SK-N-SH (cell line): ENCODE data around the gene PUSL1. TPM values are rescaled to one million over a fixed set of nuclear protein-coding genes. Genes with fewer than 3 reads are reported as not detected.
A peak's percentile ranks its signal among the peaks of the same experiment; 100 is the strongest.

ENCODE experiments used
- CTCF ChIA-PET: fragments of 300-600, 350-600 bp; formaldehyde crosslinking; extraction: SDS; loops from one replicate; lab custom pipeline; 2021; lab: Yijun Ruan, JAX
- POLR2A ChIA-PET: fragments of 350-600 bp; sonication (Branson Sonifier 250); formaldehyde crosslinking; extraction: SDS; loops from one replicate; lab custom pipeline; 2020; ENCODE audit warnings: antibody characterized with exemption, inconsistent platforms; lab: Yijun Ruan, JAX
- DNase-seq: peaks from one replicate; pipeline ENCODE4 v3.0.0; 2012
- H2AFZ ChIP-seq: fragments of 200-600 bp; sonication (generic); 2 replicates; pipeline ENCODE4 v1.8.1; 2016; ENCODE audit warnings: antibody characterized with exemption, mild to moderate bottlenecking, low read depth
- H3F3A ChIP-seq: fragments of 200-600 bp; sonication (generic); replicated peaks from 2 replicates; pipeline ENCODE3; 2016; ENCODE audit warnings: antibody characterized with exemption, mild to moderate bottlenecking; ENCODE audit not compliant: insufficient read depth
- H3K27ac ChIP-seq, 2 experiments: fragments of 200-500 bp in 1 of 2; fragments of 200-600 bp in 1 of 2; sonication (Bioruptor generic) in 1 of 2; sonication (generic), shearing (Covaris generic) in 1 of 2; 2 replicates each; pipeline versions ENCODE4 v1.5.1 to v1.6.1; 2014 to 2016; ENCODE audit warnings: low read depth in 2 of 2, inconsistent platforms in 1 of 2, low read length in 1 of 2, mild to moderate bottlenecking in 1 of 2, mixed read lengths in 1 of 2
- H3K27me3 ChIP-seq: fragments of 200-600 bp; sonication (generic), shearing (Covaris generic); 2 replicates; pipeline ENCODE4 v1.6.1; 2016; ENCODE audit warnings: mixed run types; ENCODE audit not compliant: insufficient read depth
- H3K36me3 ChIP-seq, 2 experiments: fragments of 200-500 bp in 1 of 2; fragments of 200-600 bp in 1 of 2; sonication (Bioruptor generic) in 1 of 2; sonication (generic) in 1 of 2; replicated peaks in 1 of 2; 2 replicates each; pipeline versions ENCODE3 to v1.5.1; 2014 to 2016; ENCODE audit warnings: low read length in 1 of 2, mild to moderate bottlenecking in 1 of 2; ENCODE audit not compliant: insufficient read depth in 2 of 2, control insufficient read depth in 1 of 2
- H3K4me1 ChIP-seq, 2 experiments: fragments of 200-500 bp in 1 of 2; fragments of 200-600 bp in 1 of 2; sonication (Bioruptor generic) in 1 of 2; sonication (generic), shearing (Covaris generic) in 1 of 2; 2 replicates each; pipeline versions ENCODE4 v1.5.1 to v1.6.1; 2014 to 2016; ENCODE audit warnings: low read depth in 1 of 2, low read length in 1 of 2, mixed run types in 1 of 2; ENCODE audit not compliant: insufficient read depth in 2 of 2, control insufficient read depth in 1 of 2
- H3K4me2 ChIP-seq: fragments of 200-600 bp; sonication (generic), shearing (Covaris generic); 2 replicates; pipeline ENCODE4 v1.6.1; 2017; ENCODE audit warnings: mixed run types
- H3K4me3 ChIP-seq, 2 experiments: fragments of 200-500 bp in 1 of 2; fragments of 200-600 bp in 1 of 2; sonication (Bioruptor generic) in 1 of 2; sonication (generic), shearing (Covaris generic) in 1 of 2; 2 replicates each; pipeline versions ENCODE4 v1.5.1 to v1.8.1; 2014 to 2016; ENCODE audit warnings: low read depth in 2 of 2, inconsistent platforms in 1 of 2, low read length in 1 of 2, mild to moderate bottlenecking in 1 of 2, mixed read lengths in 1 of 2, moderate library complexity in 1 of 2
- H3K79me2 ChIP-seq: fragments of 200-600 bp; sonication (generic); 2 replicates; pipeline ENCODE4 v1.8.1; 2017; ENCODE audit warnings: mild to moderate bottlenecking; ENCODE audit not compliant: insufficient read depth
- H3K9ac ChIP-seq: fragments of 200-600 bp; sonication (generic); 2 replicates; pipeline ENCODE4 v1.6.1; 2017; ENCODE audit warnings: mixed run types
- H3K9me2 ChIP-seq: fragments of 200-600 bp; sonication (generic); 2 replicates; pipeline ENCODE4 v1.6.1; 2017; ENCODE audit warnings: mixed run types
- H3K9me3 ChIP-seq: fragments of 200-600 bp; sonication (generic); 2 replicates; pipeline ENCODE4 v1.6.1; 2017; ENCODE audit warnings: mixed run types, mild to moderate bottlenecking, moderate library complexity
- H4K20me1 ChIP-seq: fragments of 200-600 bp; sonication (generic); 2 replicates; pipeline ENCODE4 v1.6.1; 2017; ENCODE audit warnings: mild to moderate bottlenecking, mixed run types; ENCODE audit not compliant: insufficient read depth
- CHD2 ChIP-seq: fragments of 150-350 bp; IDR thresholded peaks from 2 replicates; pipeline ENCODE4 v1.6.1; 2018; ENCODE audit warnings: low read length; ENCODE audit not compliant: partially characterized antibody
- CTCF ChIP-seq: fragments of 200-600 bp; sonication (generic); IDR thresholded peaks from 2 replicates; pipeline ENCODE4 v1.6.1; 2017; ENCODE audit warnings: antibody characterized with exemption, mild to moderate bottlenecking, moderate library complexity
- EP300 ChIP-seq, 2 experiments: IDR thresholded peaks; 2 replicates each; pipeline versions ENCODE4 v1.4.0 to v1.6.1; 2012; ENCODE audit warnings: borderline replicate concordance in 1 of 2, low read depth in 1 of 2, low read length in 1 of 2
- EZH2phosphoT487 ChIP-seq: fragments of 200-600 bp; sonication (generic); IDR thresholded peaks from 2 replicates; pipeline ENCODE4 v1.6.1; 2017; ENCODE audit warnings: low read depth, mixed run types, mild to moderate bottlenecking, antibody characterized with exemption, moderate library complexity, borderline replicate concordance
- GABPA ChIP-seq: IDR thresholded peaks from 2 replicates; pipeline ENCODE4 v1.4.0; 2012; ENCODE audit warnings: low read depth, mild to moderate bottlenecking
- IRF3 ChIP-seq: fragments of 150-350 bp; IDR thresholded peaks from 2 replicates; pipeline ENCODE4 v1.6.1; 2016; ENCODE audit warnings: mild to moderate bottlenecking, low read depth, low read length
- MAX ChIP-seq: IDR thresholded peaks from 2 replicates; pipeline ENCODE4 v1.4.0; 2012; ENCODE audit warnings: low read depth
- MEF2A ChIP-seq: IDR thresholded peaks from 2 replicates; pipeline ENCODE4 v1.4.0; 2012; ENCODE audit warnings: low read depth, borderline replicate concordance
- MXI1 ChIP-seq: IDR thresholded peaks from 2 replicates; pipeline ENCODE4 v1.6.1; 2012; ENCODE audit warnings: mild to moderate bottlenecking, low read depth, low read length, improper control_type of control experiment
- NRF1 ChIP-seq: IDR thresholded peaks from 2 replicates; pipeline ENCODE4 v1.6.1; 2012; ENCODE audit warnings: low read depth, mild to moderate bottlenecking, low read length
- POLR2AphosphoS5 ChIP-seq: IDR thresholded peaks from 2 replicates; pipeline ENCODE4 v1.6.1; 2012; ENCODE audit warnings: low read depth, low read length
- RAD21 ChIP-seq: IDR thresholded peaks from 2 replicates; pipeline ENCODE4 v1.6.1; 2012; ENCODE audit warnings: mild to moderate bottlenecking, low read length
- RCOR1 ChIP-seq: fragments of 150-350 bp; IDR thresholded peaks from 2 replicates; pipeline ENCODE4 v1.6.1; 2017; ENCODE audit warnings: antibody characterized with exemption, low read length
- RFX5 ChIP-seq: IDR thresholded peaks from 2 replicates; pipeline ENCODE4 v1.6.1; 2012; ENCODE audit warnings: mild to moderate bottlenecking, improper control_type of control experiment, low read length
- RXRA ChIP-seq: IDR thresholded peaks from 2 replicates; pipeline ENCODE4 v1.4.0; 2012; ENCODE audit warnings: low read depth, mild to moderate bottlenecking, borderline replicate concordance
- SIN3A ChIP-seq: IDR thresholded peaks from 2 replicates; pipeline ENCODE4 v1.6.1; 2012; ENCODE audit warnings: low read depth, mild to moderate bottlenecking, low read length, moderate library complexity, borderline replicate concordance
- TAF1 ChIP-seq: IDR thresholded peaks from 2 replicates; pipeline ENCODE4 v1.6.1; 2012; ENCODE audit warnings: low read depth, mild to moderate bottlenecking, low read length, moderate library complexity, borderline replicate concordance
- TCF12 ChIP-seq: IDR thresholded peaks from 2 replicates; pipeline ENCODE4 v1.4.0; 2012
- TEAD4 ChIP-seq: IDR thresholded peaks from 2 replicates; pipeline ENCODE4 v1.4.0; 2012; ENCODE audit warnings: mild to moderate bottlenecking, borderline replicate concordance; ENCODE audit not compliant: insufficient read depth
- USF1 ChIP-seq: IDR thresholded peaks from 2 replicates; pipeline ENCODE4 v1.4.0; 2012; ENCODE audit warnings: low read depth, borderline replicate concordance
- YY1 ChIP-seq: IDR thresholded peaks from 2 replicates; pipeline ENCODE4 v1.4.0; 2012; ENCODE audit warnings: low read depth, mild to moderate bottlenecking
- ZBTB33 ChIP-seq: IDR thresholded peaks from 2 replicates; pipeline ENCODE4 v1.4.0; 2012; ENCODE audit warnings: low read depth, borderline replicate concordance
- WGBS: methylation state at CpG from one replicate; pipeline ENCODE4 v1.1.6; 2017; ENCODE audit warnings: low lambda C conversion rate; 5-methylcytosine and 5-hydroxymethylcytosine counted together
- polyA plus RNA-seq, 3 experiments: library from polyadenylated mRNA; depleted of rRNA; stranded (reverse); fragments of >200 nt; gene quantifications; 2 replicates each; pipeline ENCODE4 v1.2.3, GENCODE V29; 2012

The PUSL1 gene
- 13.9 and 19.0 TPM in 2 replicates for polyA plus RNA-seq (2012; rRNA removed)
- polyA plus RNA-seq (2012; cell fraction: cytosol; rRNA removed), result 7.1 and 11.8 TPM in 2 replicates
- 24.9 and 36.1 TPM in 2 replicates for polyA plus RNA-seq (2012; cell fraction: nucleus; rRNA removed)

- Histone ChIP-seq H3K27me3 (no peaks in the 10 kb centered on the region), H3K27ac (peak within 1 kb of the TSS; percentile 72 to 97), H3K36me3 (peaks cover 0 to 30% of the 10 kb centered on the region in 2 experiments), H3K4me3 (peak within 1 kb of the TSS; percentile 73 to 91), H3K4me1 (peaks cover 13 to 48% of the 10 kb centered on the region in 2 experiments; a peak in 2 of 4 replicates), H3K79me2 (peaks cover 35% of the 10 kb centered on the region), H3K9me3 (no peaks in the 10 kb centered on the region), H3K4me2 (peak within 1 kb of the TSS; percentile 95), H2AFZ (no peak within 1 kb of the TSS), H3K9me2 (no peaks in the 10 kb centered on the region), H3K9ac (peak within 1 kb of the TSS; percentile 74), H3F3A (no peaks in the 10 kb centered on the region), H4K20me1 (peaks cover 11% of the 10 kb centered on the region; the same call in 1 of the 2 replicates)
- TF ChIP-seq RFX5 (no peak), MAX (peak; percentile 73), EZH2phosphoT487 (no peak), YY1 (peak; percentile 28; the same call in 1 of the 2 replicates), CHD2 (peak; percentile 42), NRF1 (peak; percentile 72), TCF12 (no peak), ZBTB33 (0 out of 2 replicates have a peak, but pooled peaks have one; percentile 18), SIN3A (peak; percentile 62; the same call in 1 of the 2 replicates), RXRA (no peak), TAF1 (peak; percentile 15; the same call in 1 of the 2 replicates), MXI1 (peak; percentile 91), POLR2AphosphoS5 (no peak; the same call in 1 of the 2 replicates), EP300 (IDR thresholded peaks at IDR 0.05; ENCODE audit: borderline replicate concordance in 1 of 2, low read depth in 1 of 2, low read length in 1 of 2) (0 out of 4 replicates have a peak, but pooled peaks of 1 of the 2 experiments have one; percentile 7), TEAD4 (no peak), CTCF (0 out of 2 replicates have a peak, but pooled peaks have one; percentile 6), MEF2A (no peak), RAD21 (no peak), GABPA (peak; percentile 39; the same call in 1 of the 2 replicates), IRF3 (peak; percentile 76), USF1 (no peak), RCOR1 (no peak)
- peak; percentile 98 for DNase-seq
- WGBS, result 1% methylated on average over 16 of the region's 131 CpGs
- ChIA-PET CTCF (no interaction called here), POLR2A (no interaction called here)
These were observed at the start of gene PUSL1, which contains the start of gene ACAP3 for GRCh38 chr1:1307923-1308755. PUSL1 (plus strand) TSS chr1:1308597; CDS start chr1:1308644, 47 bp downstream. ACAP3 (minus strand) TSS chr1:1307930; CDS start chr1:1307815, 115 bp downstream.
